ENCODE results near the gene TTN. TPM values are rescaled to one million over a fixed set of nuclear protein-coding genes. Genes with fewer than 3 reads are reported as not detected.

TTN gene
- total RNA-seq, 1 experiment from 2014 or later = 1.1 TPM

DNA sequence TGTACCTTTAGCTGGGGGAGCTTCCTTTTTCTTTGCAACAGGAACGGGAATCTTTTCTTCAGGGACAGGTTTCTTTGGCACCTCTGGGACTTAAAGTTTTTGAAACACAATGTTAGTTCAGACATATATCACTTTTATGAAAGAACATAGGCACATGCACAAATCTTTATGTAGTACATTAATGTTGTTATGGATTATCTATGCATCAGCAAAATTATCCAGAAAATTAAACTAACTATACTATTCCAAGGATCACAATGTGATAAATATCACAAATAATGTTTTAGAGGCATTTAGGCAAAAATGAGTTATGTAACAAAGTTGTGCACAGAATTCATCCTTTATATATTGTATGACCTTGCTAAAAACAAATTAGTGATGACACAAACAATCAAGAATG, 117.4 kb downstream of the TTN start:
- Histone ChIP-seq H3K27ac (ENCODE audit: low read length) (no peak overlapping the region), H3F3A (ENCODE audit: low read length, unreplicated experiment) (no peaks in the 10 kb centered on the region), H2AFZ (ENCODE audit: low read length) (no peak overlapping the region), H3K4me2 (ENCODE audit: low read length) (no peak overlapping the region), H3K9me2 (replicated peaks; ENCODE audit: low read length) (no peaks in the 10 kb centered on the region), H3K9me3 (ENCODE audit: low read length) (no peaks in the 10 kb centered on the region), H3K27me3 (ENCODE audit: low read length) (peaks cover 71% of the 10 kb centered on the region), H3K9ac (ENCODE audit: low read length) (no peak overlapping the region), H3K4me3 (ENCODE audit: low read length) (no peak overlapping the region), H3K4me1 (ENCODE audit: insufficient read depth, low read length) (no peaks in the 10 kb centered on the region), H3K36me3 (ENCODE audit: low read depth, low read length) (no peaks in the 10 kb centered on the region), H4K20me1 (ENCODE audit: low read length) (no peaks in the 10 kb centered on the region), H3K79me2 (ENCODE audit: low read length) (no peaks in the 10 kb centered on the region)
- DNase-seq = no peak
- TF ChIP-seq EZH2phosphoT487 (IDR thresholded peaks at IDR 0.05; ENCODE audit: borderline replicate concordance, low read length) (no peak), EZH2 (IDR thresholded peaks at IDR 0.05; ENCODE audit: low read length, unreplicated experiment) (no peak)
- POLR2A ChIA-PET (ENCODE audit: unreplicated experiment) = no interaction called here
- BruUV-seq (replicated peaks) = no TSS peak
- CTCF ChIA-PET = no interaction called here
- intact Hi-C loops (cut with micrococcal nuclease) = no loop called here
- ATAC-seq = no peak

DNA sequence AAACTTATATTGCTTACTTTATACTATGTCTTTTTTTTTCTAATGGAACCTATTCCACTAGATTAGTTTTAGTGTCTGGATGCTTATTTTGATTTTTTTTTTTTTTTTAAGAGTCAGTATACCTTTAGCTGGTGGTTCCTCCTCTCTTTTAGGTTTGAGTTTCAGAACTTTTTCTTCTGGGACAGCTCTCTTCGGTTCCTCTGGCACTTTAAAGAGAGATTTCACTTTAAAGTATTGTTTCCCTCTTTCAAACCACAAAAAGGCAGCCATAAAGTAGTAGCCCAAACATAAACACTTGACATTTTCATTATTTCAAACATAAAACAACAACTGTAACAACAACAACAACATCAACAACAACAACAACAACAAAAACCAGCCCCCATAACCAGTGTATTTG, 123.3 kb downstream of the TTN start:
- CTCF ChIA-PET = no interaction called here
- no peaks in the 10 kb centered on the region for H4K20me1 ChIP-seq (ENCODE audit: low read length)
- no peaks in the 10 kb centered on the region for H3K36me3 ChIP-seq (ENCODE audit: low read depth, low read length)

DNA sequence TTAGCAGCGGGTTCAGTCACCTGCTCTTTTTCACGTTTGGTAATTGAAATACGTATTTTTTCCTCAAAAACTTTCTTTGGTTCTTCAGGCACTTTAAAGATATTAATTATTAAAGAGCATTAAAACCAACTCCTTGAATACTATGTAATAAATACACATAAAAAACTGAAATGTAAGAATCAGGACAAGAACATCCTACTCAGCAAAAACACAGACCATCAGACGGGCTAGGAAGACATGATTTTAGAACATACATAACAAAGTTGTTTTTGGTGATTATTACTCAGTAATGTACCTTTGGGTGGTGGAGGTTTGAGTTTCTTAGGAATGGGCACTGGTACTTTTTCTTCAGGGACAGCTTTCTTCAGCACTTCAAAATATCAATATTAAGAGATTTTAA, 126.1 kb downstream of the TTN start:
- Histone ChIP-seq H3K9ac (ENCODE audit: low read length) (no peak overlapping the region), H3K4me2 (ENCODE audit: low read length) (no peak overlapping the region), H3F3A (ENCODE audit: low read length, unreplicated experiment) (no peaks in the 10 kb centered on the region), H3K27ac (ENCODE audit: low read length) (no peak overlapping the region), H3K36me3 (ENCODE audit: low read depth, low read length) (no peaks in the 10 kb centered on the region), H3K9me2 (replicated peaks; ENCODE audit: low read length) (no peaks in the 10 kb centered on the region), H3K9me3 (ENCODE audit: low read length) (no peaks in the 10 kb centered on the region), H3K4me3 (ENCODE audit: low read length) (no peak overlapping the region), H3K4me1 (ENCODE audit: insufficient read depth, low read length) (no peaks in the 10 kb centered on the region), H4K20me1 (ENCODE audit: low read length) (no peaks in the 10 kb centered on the region), H2AFZ (ENCODE audit: low read length) (no peak overlapping the region), H3K79me2 (ENCODE audit: low read length) (no peaks in the 10 kb centered on the region), H3K27me3 (ENCODE audit: low read length) (peaks cover 70% of the 10 kb centered on the region)
- ATAC-seq (no peak), DNase-seq (no peak)
- TF ChIP-seq EZH2 (IDR thresholded peaks at IDR 0.05; ENCODE audit: low read length, unreplicated experiment) (no peak), EZH2phosphoT487 (IDR thresholded peaks at IDR 0.05; ENCODE audit: borderline replicate concordance, low read length) (no peak)
- TF ChIP-seq, protein P1, sequence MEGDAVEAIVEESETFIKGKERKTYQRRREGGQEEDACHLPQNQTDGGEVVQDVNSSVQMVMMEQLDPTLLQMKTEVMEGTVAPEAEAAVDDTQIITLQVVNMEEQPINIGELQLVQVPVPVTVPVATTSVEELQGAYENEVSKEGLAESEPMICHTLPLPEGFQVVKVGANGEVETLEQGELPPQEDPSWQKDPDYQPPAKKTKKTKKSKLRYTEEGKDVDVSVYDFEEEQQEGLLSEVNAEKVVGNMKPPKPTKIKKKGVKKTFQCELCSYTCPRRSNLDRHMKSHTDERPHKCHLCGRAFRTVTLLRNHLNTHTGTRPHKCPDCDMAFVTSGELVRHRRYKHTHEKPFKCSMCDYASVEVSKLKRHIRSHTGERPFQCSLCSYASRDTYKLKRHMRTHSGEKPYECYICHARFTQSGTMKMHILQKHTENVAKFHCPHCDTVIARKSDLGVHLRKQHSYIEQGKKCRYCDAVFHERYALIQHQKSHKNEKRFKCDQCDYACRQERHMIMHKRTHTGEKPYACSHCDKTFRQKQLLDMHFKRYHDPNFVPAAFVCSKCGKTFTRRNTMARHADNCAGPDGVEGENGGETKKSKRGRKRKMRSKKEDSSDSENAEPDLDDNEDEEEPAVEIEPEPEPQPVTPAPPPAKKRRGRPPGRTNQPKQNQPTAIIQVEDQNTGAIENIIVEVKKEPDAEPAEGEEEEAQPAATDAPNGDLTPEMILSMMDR (conservative IDR thresholded peaks at IDR 0.05; ENCODE audit: low read depth, low read length) = no peak
- ChIA-PET POLR2A (ENCODE audit: unreplicated experiment) (no interaction called here), CTCF (no interaction called here)
- BruUV-seq (replicated peaks) = no TSS peak
- intact Hi-C loops (cut with micrococcal nuclease) = no loop called here

More for the DNA sequence above, 123.3 kb downstream of the TTN start:
- TF ChIP-seq EZH2 (IDR thresholded peaks at IDR 0.05; ENCODE audit: low read length, unreplicated experiment) (no peak), EZH2phosphoT487 (IDR thresholded peaks at IDR 0.05; ENCODE audit: borderline replicate concordance, low read length) (no peak)
- TF ChIP-seq, protein P1 (conservative IDR thresholded peaks at IDR 0.05; ENCODE audit: low read depth, low read length) = no peak
- Histone ChIP-seq H3K27ac (ENCODE audit: low read length) (no peak overlapping the region), H3K27me3 (ENCODE audit: low read length) (peaks cover 77% of the 10 kb centered on the region), H3K9me2 (replicated peaks; ENCODE audit: low read length) (no peaks in the 10 kb centered on the region), H2AFZ (ENCODE audit: low read length) (no peak overlapping the region), H3K4me1 (ENCODE audit: insufficient read depth, low read length) (no peaks in the 10 kb centered on the region), H3F3A (ENCODE audit: low read length, unreplicated experiment) (no peaks in the 10 kb centered on the region), H3K4me2 (ENCODE audit: low read length) (no peak overlapping the region), H3K9me3 (ENCODE audit: low read length) (no peaks in the 10 kb centered on the region), H3K9ac (ENCODE audit: low read length) (no peak overlapping the region), H3K4me3 (ENCODE audit: low read length) (no peak overlapping the region), H3K79me2 (ENCODE audit: low read length) (no peaks in the 10 kb centered on the region)
- no peak for DNase-seq
- POLR2A ChIA-PET (ENCODE audit: unreplicated experiment) = interaction anchor here (0.7 kb wide), 1 partner anchor 8 kb away, joined by 3 read pairs; no protein-coding TSS in a partner anchor
- intact Hi-C loops (cut with micrococcal nuclease) = no loop called here
- no peak for ATAC-seq
- BruUV-seq (replicated peaks) = no TSS peak

All from PC-3 (cell line).